Vagina (tissue), 2 donors: ENCODE data around the gene MXD1. TPM values are rescaled to one million over a fixed set of nuclear protein-coding genes. Genes with fewer than 3 reads are reported as not detected.

ENCODE experiments used
- DNase-seq, 2 donors: peaks; one replicate each; pipeline ENCODE4 v3.0.0-alpha.2; 2017; ENCODE audit errors: extremely low spot score in 2 of 2
- H3K27ac ChIP-seq: fragments of 200-600 bp; sonication (generic); one replicate; pipeline ENCODE4 v1.5.1; 2019
- H3K27me3 ChIP-seq: fragments of 200-600 bp; sonication (generic); one replicate; pipeline ENCODE4 v1.5.1; 2019
- H3K36me3 ChIP-seq, 2 donors: fragments of 200-600 bp; sonication (generic); one replicate each; pipeline ENCODE4 v1.5.1; 2017 to 2019
- H3K4me1 ChIP-seq: fragments of 200-600 bp; sonication (generic); one replicate; pipeline ENCODE4 v1.5.1; 2019
- H3K4me3 ChIP-seq, 2 donors: fragments of 200-600 bp; sonication (generic); 1 replicate in 1 of 2; 2 replicates in 1 of 2; pipeline ENCODE4 v1.5.1; 2016 to 2019
- H3K9me3 ChIP-seq: fragments of 200-600 bp; sonication (generic); one replicate; pipeline ENCODE4 v1.5.1; 2019
- POLR2A ChIP-seq, 2 donors: fragments of 450-650 bp; IDR thresholded peaks; one replicate each; pipeline ENCODE4 v1.6.1; 2017; ENCODE audit warnings: antibody characterized with exemption in 2 of 2, mild to moderate bottlenecking in 2 of 2, moderate library complexity in 2 of 2
- POLR2AphosphoS5 ChIP-seq, 2 donors: sonication (generic); formaldehyde crosslinking; IDR thresholded peaks; one replicate each; pipeline ENCODE4 v1.9.0; 2017; ENCODE audit warnings: antibody characterized with exemption in 2 of 2, mild to moderate bottlenecking in 2 of 2, low read depth in 1 of 2; ENCODE audit not compliant: insufficient read depth in 1 of 2
- intact Hi-C: fragments of 100-400 bp; cut with DNase I; formaldehyde crosslinking; loops from one replicate; pipeline ENCODE4 v1.15.1; 2023
- total RNA-seq: library from RNA; depleted of rRNA; stranded (reverse); fragments of >200 nt; gene quantifications from one replicate; pipeline ENCODE4 v1.2.3, GENCODE V29; 2016
- TF ChIP-seq, protein P1 (sequence below), 3 experiments: fragments of 450-650 bp in 2 of 3; fragments of 200-600 bp in 1 of 3; sonication (generic) in 1 of 3; IDR thresholded peaks; one replicate each; pipeline ENCODE4 v1.5.1; 2017 to 2019; ENCODE audit warnings: antibody characterized with exemption in 3 of 3, mild to moderate bottlenecking in 2 of 3, moderate library complexity in 2 of 3

MXD1 gene
- total RNA-seq, 1 donor from 2014 or later, result 55.2 TPM

DNA sequence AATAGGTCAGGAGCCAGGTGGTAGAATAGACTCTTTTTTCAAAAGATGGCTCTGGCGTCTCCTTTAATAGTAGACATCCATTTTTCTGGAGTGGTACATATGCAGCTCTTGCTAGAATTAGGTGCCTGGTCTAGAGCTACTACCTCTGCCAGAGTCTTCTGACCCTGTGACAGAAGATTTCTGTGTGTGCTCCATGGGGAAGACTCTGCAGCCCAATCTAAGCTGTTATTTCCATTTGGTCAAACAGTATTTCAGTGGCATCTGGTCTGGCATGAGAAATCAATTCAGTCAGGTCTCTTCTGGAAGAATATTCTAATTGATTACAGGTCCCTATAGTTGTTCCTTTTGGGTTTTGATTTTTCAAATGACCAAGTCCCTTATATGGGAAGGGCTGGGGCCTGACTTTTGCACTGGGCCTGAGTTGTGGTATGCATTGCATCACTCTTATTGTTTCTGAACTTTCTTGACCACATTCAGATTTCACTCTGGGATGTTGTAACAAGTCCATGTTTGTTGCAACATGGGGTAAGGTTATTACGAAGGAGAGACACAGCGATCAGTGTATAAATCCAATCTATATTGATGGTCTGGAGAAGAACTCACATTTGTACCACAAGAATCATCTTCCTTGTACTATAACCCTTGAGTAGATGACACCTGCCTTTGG, 12.1 kb downstream of the MXD1 start:
- peak in 1 of 2 donors; percentile 11 for TF ChIP-seq POLR2AphosphoS5 (IDR thresholded peaks at IDR 0.05; ENCODE audit: insufficient read depth in 1 of 2, low read depth in 1 of 2)
- TF ChIP-seq, protein P1, sequence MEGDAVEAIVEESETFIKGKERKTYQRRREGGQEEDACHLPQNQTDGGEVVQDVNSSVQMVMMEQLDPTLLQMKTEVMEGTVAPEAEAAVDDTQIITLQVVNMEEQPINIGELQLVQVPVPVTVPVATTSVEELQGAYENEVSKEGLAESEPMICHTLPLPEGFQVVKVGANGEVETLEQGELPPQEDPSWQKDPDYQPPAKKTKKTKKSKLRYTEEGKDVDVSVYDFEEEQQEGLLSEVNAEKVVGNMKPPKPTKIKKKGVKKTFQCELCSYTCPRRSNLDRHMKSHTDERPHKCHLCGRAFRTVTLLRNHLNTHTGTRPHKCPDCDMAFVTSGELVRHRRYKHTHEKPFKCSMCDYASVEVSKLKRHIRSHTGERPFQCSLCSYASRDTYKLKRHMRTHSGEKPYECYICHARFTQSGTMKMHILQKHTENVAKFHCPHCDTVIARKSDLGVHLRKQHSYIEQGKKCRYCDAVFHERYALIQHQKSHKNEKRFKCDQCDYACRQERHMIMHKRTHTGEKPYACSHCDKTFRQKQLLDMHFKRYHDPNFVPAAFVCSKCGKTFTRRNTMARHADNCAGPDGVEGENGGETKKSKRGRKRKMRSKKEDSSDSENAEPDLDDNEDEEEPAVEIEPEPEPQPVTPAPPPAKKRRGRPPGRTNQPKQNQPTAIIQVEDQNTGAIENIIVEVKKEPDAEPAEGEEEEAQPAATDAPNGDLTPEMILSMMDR (IDR thresholded peaks at IDR 0.05), result no peak
- intact Hi-C loops, result no loop called here
- no peak for DNase-seq
- H3K9me3 ChIP-seq, result no peaks in the 10 kb centered on the region
- H3K4me3 ChIP-seq, result no peak overlapping the region
- peaks cover 0 to 11% of the 10 kb centered on the region in 2 donors for H3K36me3 ChIP-seq
- H3K27ac ChIP-seq, result no peak overlapping the region
- no peaks in the 10 kb centered on the region for H3K27me3 ChIP-seq
- H3K4me1 ChIP-seq, result no peaks in the 10 kb centered on the region

DNA sequence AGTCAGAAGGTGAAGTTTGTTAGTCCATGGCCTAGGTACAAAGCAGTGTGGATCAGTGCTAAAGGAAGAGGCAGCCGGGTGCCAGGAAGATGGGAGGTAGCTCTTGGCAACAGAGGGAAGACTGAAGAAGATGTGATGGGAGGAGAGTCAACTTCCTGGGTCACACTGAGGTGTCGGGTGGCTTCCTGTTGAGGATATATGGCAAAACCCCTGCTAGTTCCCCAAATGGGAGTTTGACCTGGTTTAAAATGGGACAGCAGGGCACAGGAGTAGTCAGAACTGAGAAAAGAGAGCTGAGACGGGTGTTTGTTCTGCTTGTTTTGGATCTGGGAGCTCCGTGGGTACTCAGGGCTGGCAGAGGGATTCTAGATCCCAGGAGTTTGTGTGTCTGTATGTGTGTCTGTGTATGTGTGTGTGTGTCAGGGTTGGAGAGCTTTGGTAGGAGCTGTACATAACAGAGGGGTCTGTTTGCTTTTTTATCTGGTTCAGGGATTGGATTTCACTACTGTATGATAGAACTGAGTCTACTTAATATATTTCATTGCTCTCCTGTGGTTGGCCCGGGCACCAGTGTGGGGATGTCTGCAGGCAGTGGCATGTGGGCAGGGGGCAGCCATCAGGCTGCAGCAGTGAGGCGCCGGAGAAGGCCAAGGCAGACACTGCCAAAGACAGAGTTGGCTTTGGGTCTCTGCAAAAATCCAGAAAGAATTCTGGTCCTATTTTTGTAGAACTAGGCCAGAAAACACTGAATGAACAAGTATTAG, 17.1 kb downstream of the MXD1 start:
- intact Hi-C loops, result no loop called here
- no peaks in the 10 kb centered on the region for H3K9me3 ChIP-seq
- H3K4me3 ChIP-seq, result no peak overlapping the region
- no peaks in the 10 kb centered on the region for H3K4me1 ChIP-seq
- no peak for DNase-seq
- TF ChIP-seq POLR2A (IDR thresholded peaks at IDR 0.05) (no peak), POLR2AphosphoS5 (IDR thresholded peaks at IDR 0.05; ENCODE audit: insufficient read depth in 1 of 2, low read depth in 1 of 2) (no peak)
- TF ChIP-seq, protein P1 (IDR thresholded peaks at IDR 0.05), result no peak
- H3K27me3 ChIP-seq, result no peaks in the 10 kb centered on the region
- H3K36me3 ChIP-seq, result peaks cover 0 to 18% of the 10 kb centered on the region in 2 donors
- no peak overlapping the region for H3K27ac ChIP-seq

DNA sequence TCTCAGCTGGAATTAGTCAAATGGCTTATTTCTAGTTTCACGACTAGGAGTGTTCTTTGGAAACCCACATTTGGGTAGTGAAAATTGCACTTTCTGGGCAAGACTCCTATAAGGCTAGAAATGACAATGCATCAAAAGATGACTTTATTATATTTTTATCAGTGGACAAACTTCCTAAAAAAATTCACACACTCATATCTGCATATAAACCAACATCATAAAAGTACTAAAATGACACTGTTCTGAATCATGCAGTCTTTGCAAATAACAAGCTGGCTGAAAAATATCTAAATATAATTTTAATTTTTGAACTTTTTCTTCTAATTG, 17.6 kb downstream of the MXD1 start:
- Histone ChIP-seq H3K27ac (no peak overlapping the region), H3K27me3 (no peaks in the 10 kb centered on the region), H3K36me3 (peaks cover 0 to 24% of the 10 kb centered on the region in 2 donors), H3K4me3 (no peak overlapping the region), H3K9me3 (no peaks in the 10 kb centered on the region), H3K4me1 (no peaks in the 10 kb centered on the region)
- TF ChIP-seq POLR2AphosphoS5 (IDR thresholded peaks at IDR 0.05; ENCODE audit: insufficient read depth in 1 of 2, low read depth in 1 of 2), result no peak
- no peak for TF ChIP-seq POLR2A (IDR thresholded peaks at IDR 0.05)
- TF ChIP-seq, protein P1 (IDR thresholded peaks at IDR 0.05), result no peak
- intact Hi-C loops, result no loop called here
- DNase-seq, result no peak

DNA sequence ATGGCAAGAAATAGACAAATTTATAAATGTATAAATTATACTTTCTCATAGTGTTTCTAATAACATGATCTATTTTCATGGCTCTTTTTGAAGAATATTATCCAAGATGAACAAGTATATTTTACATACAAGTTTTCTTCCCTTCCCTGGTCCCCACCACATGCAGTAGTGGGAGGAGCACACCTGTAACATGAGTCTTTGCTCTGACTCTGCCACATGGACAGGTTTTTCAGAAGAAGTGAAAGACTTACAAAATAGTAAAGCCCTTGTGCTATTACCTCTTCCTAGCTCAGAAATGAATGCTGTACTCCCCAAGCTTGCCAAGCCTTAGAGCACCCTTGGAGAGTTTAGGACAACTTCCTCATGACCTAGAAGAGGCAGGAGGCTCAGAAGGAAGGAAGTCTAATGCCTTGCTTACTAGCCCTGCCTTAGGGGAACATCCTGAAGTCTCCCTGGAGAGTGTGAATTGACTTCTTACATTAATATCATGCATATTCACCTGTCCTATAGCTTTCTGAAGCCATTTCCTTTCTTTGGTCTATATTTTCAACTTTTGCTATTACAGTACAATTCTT, 18.4 kb downstream of the MXD1 start:
- H3K9me3 ChIP-seq, result no peaks in the 10 kb centered on the region
- H3K27me3 ChIP-seq, result no peaks in the 10 kb centered on the region
- intact Hi-C loops, result no loop called here
- H3K27ac ChIP-seq, result peak overlapping the region; percentile 23
- H3K4me1 ChIP-seq, result no peaks in the 10 kb centered on the region
- TF ChIP-seq, protein P1 (IDR thresholded peaks at IDR 0.05), result no peak
- no peak for TF ChIP-seq POLR2AphosphoS5 (IDR thresholded peaks at IDR 0.05; ENCODE audit: insufficient read depth in 1 of 2, low read depth in 1 of 2)
- H3K36me3 ChIP-seq, result peaks cover 0 to 32% of the 10 kb centered on the region in 2 donors
- DNase-seq, result no peak
- H3K4me3 ChIP-seq, result no peak overlapping the region
